ENCODE results near the gene PRMT3.

DNA sequence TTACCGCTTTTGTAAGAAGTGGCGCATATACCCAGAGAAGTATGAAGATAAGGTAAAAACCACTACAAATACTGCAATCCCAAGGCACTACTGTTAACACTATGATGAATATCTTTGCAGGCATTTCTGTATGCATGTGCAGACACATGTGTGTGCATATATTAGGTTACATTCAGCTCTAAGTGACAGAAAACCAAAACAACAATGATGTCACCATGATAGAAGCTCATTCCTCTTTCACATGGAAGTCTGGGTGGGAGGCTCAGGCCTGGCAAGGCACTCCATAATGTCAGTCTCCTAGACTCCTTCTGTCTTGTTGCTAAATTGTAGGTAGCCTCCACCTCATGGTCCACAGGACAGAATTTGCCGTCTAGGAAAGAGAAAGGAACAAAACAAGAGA is 148.8 kb downstream of the PRMT3 start:
- TF ChIP-seq, protein P1, sequence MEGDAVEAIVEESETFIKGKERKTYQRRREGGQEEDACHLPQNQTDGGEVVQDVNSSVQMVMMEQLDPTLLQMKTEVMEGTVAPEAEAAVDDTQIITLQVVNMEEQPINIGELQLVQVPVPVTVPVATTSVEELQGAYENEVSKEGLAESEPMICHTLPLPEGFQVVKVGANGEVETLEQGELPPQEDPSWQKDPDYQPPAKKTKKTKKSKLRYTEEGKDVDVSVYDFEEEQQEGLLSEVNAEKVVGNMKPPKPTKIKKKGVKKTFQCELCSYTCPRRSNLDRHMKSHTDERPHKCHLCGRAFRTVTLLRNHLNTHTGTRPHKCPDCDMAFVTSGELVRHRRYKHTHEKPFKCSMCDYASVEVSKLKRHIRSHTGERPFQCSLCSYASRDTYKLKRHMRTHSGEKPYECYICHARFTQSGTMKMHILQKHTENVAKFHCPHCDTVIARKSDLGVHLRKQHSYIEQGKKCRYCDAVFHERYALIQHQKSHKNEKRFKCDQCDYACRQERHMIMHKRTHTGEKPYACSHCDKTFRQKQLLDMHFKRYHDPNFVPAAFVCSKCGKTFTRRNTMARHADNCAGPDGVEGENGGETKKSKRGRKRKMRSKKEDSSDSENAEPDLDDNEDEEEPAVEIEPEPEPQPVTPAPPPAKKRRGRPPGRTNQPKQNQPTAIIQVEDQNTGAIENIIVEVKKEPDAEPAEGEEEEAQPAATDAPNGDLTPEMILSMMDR (IDR thresholded peaks at IDR 0.05): no peak
- TF ChIP-seq POLR2A (IDR thresholded peaks at IDR 0.05): no peak
